Stomach (tissue), 4 donors: Measurements from ENCODE around the gene STXBP3.

Experiments used
- EP300 ChIP-seq: sonication (generic); formaldehyde crosslinking; IDR thresholded peaks from one replicate; pipeline ENCODE4 v1.6.1; 2017; ENCODE audit warnings: antibody characterized with exemption
- POLR2A ChIP-seq, 4 donors: fragments of 450-650 bp; IDR thresholded peaks; one replicate each; pipeline ENCODE4 v1.6.1; 2016; ENCODE audit warnings: antibody characterized with exemption in 4 of 4, control low read depth in 2 of 4, mild to moderate bottlenecking in 1 of 4, moderate library complexity in 1 of 4
- TF ChIP-seq, protein P1 (sequence below), 7 experiments: fragments of 450-650 bp in 4 of 7; fragments of 200-600 bp in 3 of 7; sonication (generic) in 3 of 7; IDR thresholded peaks; one replicate each; pipeline ENCODE4 v1.5.1; 2016 to 2019; ENCODE audit warnings: antibody characterized with exemption in 7 of 7, control low read depth in 2 of 7, mild to moderate bottlenecking in 1 of 7

DNA sequence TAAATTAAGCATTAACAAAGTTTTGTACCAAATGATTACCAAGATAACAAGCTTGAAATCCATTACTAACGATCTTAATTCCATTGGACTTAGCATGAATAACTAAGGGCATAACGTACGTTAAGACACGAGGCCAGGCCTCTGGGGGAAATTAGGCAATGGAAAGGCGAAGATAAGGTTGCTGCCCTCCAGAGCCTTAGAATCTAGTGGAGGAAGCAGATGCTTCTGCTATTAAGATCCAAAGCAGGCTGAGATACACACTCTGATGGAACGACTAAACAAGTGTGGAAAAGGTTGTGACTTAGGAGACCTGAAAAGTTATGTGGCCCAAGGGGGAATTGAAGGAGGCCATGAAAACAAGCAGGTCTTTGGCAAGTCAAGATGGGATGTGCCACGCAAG is 104.5 kb downstream of the STXBP3 start:
- TF ChIP-seq, protein P1, sequence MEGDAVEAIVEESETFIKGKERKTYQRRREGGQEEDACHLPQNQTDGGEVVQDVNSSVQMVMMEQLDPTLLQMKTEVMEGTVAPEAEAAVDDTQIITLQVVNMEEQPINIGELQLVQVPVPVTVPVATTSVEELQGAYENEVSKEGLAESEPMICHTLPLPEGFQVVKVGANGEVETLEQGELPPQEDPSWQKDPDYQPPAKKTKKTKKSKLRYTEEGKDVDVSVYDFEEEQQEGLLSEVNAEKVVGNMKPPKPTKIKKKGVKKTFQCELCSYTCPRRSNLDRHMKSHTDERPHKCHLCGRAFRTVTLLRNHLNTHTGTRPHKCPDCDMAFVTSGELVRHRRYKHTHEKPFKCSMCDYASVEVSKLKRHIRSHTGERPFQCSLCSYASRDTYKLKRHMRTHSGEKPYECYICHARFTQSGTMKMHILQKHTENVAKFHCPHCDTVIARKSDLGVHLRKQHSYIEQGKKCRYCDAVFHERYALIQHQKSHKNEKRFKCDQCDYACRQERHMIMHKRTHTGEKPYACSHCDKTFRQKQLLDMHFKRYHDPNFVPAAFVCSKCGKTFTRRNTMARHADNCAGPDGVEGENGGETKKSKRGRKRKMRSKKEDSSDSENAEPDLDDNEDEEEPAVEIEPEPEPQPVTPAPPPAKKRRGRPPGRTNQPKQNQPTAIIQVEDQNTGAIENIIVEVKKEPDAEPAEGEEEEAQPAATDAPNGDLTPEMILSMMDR (IDR thresholded peaks at IDR 0.05) = no peak
- TF ChIP-seq POLR2A (IDR thresholded peaks at IDR 0.05) (no peak), EP300 (no peak)
